Measurements from ENCODE around the gene TEX22.

The TEX22 gene

DNA sequence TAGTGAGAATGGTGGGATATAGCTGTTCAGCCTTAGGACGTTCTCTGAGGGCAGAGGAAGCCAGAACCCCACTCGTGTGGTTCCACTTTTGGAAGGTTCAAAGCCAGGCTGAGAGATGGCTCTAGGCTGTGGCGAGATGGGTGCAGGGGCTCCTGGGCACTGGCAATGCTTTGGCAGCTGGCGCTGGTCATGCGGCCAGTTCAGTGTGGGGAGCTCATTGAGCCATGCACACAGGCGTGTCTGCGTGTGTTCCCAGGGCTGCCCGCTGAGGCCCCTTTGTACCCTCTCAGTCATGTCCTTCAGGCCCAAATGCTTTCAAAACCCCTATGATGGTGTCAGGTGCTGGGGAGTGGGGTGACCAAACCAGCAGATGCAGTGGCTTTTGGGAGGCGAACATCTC lies 1.7 kb downstream of the TEX22 start:
- no peak for DNase-seq (ENCODE audit: low spot score)

- DNase-seq (ENCODE audit: low spot score), result no peak
Observed at GRCh38 chr14:105401699-105402098, 3.4 kb downstream of the TEX22 start.

DNA sequence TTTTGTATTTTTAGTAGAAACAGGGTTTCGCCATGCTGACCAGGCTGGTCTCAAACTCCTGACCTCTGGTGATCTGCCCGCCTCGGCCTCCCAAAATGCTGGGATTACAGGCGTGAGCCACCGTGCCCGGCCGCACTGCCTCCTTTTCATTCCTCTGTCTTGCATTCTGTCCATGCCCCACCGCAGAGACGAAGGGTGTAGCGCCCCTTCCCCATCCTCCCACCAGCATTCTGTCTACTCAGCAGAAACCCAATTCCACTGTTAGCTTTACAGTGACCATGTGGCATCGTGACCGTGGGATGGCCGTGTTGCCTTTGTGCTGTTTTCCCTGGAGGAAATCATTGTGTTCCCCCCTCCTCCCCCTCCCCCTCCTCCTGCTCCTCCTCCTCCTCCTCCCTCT lies 10.3 kb downstream of the TEX22 start:
- DNase-seq (ENCODE audit: low spot score), result no peak

GRCh38 chr14:105409364-105409763 lies 11.0 kb downstream of the TEX22 start:
- DNase-seq (ENCODE audit: low spot score), result no peak

DNA sequence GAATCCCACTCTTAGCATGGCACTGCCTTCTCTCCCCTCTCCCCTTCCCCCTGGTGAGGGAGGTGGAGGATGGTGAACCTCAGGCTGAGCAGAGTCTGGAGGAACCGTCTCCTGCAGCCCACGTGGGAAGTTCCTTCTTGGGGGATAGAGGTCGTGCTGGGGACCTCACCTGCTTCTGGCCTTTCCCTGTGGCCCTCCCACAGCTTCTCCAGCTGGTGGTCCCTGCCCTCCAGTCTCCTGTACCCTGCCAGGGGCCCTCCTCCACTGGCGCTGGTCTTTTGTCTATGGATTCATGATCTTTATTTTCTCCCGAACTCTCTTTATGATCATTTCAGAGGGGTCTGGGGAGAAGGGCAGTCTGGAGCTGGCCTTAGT lies 12.3 kb downstream of the TEX22 start:
- no peak for DNase-seq (ENCODE audit: low spot score)

DNA sequence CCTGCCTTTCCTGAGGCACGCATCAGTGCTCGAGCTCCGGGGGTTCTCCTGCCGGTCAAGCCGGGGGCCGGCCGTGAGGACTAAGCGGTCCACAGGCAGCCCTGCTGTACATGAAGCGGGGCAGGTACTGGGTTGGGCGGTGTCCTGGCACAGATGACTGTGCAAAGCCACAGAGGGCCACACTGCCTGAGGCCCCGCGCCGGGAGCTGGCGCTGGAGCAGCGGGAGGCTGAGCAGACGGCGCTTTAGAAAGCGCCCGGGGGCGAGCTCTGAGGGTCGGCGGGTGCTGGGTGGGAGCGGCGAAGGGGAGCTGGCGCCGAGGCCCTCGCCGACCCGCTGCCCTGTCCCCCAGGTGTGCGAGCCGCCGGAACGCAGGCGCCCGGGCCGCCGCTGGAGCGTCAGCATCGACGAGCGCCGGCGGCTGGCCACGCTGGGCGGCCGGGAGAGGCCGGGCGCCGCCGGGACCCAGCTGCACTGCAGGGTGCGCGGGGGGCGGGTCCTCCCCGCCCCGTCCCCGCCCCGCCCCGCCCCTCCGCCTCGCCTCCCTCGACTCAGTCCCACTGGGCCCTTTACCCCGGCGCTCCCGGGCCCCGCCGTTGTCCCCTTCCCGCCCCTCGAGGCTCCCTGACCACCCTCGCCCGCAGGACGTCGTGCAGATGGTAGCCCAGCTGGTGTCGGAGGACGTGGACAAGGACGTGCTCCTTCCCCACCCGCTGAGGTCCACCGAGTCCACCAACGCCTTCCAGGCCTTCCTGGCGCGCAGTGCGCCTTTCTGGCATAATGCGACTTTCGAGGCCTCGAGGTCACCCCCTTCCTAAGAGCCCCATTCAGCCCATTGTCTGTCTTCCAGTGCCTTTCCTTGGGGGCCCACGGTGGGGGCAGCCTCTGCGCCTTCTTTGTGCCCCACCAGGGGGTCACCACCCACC lies 12.9 kb downstream of the TEX22 start:
- DNase-seq (ENCODE audit: low spot score), result peak; percentile 98

GRCh38 chr14:105411985-105412770 lies 13.8 kb downstream of the TEX22 start:
- DNase-seq (ENCODE audit: low spot score), result peak; percentile 7

GRCh38 chr14:105412771-105413543 lies 14.6 kb downstream of the TEX22 start:
- DNase-seq (ENCODE audit: low spot score), result no peak

GRCh38 chr14:105413544-105413886 lies 15.2 kb downstream of the TEX22 start:
- no peak for DNase-seq (ENCODE audit: low spot score)

DNA sequence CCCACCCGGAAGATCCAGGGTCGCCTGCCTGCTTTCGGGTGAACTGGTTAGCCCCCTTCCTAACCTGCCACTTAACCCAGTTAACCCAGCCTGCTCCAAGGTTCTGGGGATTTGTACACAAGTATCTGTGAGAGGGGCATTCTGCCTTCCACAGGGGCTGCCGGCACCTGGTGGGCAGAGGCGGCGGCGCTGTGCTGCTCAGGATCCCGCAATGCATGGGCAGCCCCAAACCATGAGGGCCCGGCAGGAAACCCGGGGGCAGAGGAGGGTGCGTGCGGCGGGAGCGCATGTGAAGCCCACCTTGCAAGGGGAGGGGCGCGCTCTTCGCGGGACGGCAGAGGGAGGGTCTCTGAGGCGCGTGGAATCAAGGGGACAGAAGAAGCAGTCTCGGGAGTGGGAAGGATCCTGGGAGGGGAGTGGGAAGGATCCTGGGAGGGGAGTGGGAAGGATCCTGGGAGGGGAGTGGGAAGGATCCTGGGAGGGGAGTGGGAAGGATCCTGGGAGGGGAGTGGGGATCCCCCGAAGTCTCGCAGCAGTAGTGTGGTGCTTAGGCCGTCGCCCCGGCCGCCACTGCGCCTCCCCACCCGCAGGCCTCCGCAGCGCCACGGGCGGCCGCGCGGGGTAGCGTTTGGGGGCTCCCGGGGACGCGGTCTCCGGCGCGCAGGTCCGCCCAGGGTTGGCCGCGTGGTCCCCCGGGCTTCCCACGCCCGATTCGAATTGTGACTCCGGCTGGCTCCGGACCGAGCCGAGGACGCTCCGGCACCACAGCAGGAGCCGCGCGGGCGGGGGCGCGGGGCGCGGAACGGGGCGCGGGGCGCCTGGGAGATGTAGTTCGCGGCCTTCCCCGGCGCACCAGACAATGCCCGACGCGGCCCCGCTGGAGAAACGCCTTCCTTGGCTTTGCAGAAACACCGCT lies 16.4 kb downstream of the TEX22 start:
- DNase-seq (ENCODE audit: low spot score), result peak; percentile 91

DNA sequence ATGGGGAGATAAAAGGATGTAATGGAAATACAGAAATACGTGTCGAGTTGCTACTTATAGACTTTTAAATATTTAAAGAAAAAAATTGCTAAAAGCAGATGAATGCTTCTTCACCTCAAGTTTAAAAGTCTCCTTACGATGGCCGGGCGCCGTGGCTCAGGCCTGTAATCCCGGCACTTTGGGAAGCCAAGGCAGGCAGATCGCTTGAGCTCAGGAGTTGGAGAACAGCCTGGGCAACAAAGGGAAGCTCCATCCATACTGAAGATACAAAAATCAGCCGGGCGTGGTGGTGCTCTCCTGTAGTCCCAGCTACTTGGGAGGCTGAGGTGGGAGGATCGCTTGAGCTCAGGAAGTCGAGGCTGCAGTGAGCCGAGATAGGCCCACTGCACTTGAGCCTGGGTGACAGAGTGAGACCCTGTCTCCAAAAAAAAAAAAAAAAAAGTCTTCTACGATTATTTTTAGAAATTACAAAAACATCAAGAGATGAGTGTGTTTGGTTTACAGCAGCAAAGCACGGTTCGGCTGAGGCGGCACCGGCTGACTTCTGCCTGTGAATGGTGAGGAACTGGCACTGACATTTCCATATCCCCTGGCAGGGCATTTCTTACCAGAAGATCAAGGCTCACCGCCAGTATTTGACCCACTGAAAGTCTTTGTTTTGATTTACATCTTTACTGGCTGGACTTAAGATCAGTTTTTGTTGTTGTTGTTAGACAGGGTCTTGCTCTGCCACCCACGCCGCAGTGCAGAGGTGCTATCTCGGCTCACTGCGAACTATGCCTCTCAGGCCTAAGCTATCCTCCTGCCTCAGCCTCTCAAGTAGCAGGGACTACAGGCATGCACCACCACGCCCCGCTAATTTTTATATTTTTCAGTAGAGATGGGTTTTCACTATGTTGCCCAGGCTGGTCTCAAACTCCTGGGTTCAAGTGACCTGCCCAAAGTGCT lies 17.4 kb downstream of the TEX22 start:
- DNase-seq (ENCODE audit: low spot score), result no peak

DNA sequence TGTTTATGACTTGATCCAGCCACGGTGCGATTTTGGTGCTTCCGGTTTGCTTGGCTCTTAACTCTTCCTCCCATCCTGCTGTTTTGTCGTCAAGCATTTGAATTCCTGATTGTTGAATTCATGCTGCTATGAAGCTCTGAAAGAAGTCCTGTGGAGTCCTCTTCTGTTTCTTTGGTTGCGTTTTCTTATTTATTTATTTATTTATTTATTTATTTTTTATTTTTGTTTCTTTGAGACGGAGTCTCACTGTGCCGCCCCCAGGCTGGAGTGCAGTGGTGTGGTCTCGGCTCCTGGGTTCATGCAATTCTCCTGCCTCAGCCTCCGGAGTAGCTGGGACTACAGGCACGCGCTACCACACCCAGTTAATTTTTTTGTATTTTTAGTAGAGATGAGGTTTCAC lies 18.3 kb downstream of the TEX22 start:
- no peak for DNase-seq (ENCODE audit: low spot score)

DNA sequence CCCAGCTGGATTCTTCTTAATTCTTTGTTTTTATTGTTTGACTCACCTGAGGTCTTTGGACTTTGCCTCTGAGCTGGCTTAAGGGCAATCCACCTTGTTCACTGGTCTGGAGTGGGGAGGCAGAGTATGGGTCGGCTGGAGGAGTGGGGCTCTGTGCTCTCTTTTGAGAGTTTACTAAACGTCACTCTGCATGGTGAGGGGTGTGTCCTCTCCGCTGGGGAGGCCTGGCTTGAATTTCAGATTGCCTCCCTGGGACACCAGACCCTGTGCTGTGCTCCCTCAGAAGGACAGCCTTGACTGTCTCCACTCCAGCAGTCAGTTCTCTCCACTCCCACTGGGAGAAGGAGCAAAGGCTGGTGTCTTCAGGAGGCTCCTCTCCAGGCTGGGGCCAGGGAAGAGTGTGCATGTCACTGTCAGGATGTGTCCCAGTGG lies 19.4 kb downstream of the TEX22 start:
- DNase-seq (ENCODE audit: low spot score), result no peak

DNA sequence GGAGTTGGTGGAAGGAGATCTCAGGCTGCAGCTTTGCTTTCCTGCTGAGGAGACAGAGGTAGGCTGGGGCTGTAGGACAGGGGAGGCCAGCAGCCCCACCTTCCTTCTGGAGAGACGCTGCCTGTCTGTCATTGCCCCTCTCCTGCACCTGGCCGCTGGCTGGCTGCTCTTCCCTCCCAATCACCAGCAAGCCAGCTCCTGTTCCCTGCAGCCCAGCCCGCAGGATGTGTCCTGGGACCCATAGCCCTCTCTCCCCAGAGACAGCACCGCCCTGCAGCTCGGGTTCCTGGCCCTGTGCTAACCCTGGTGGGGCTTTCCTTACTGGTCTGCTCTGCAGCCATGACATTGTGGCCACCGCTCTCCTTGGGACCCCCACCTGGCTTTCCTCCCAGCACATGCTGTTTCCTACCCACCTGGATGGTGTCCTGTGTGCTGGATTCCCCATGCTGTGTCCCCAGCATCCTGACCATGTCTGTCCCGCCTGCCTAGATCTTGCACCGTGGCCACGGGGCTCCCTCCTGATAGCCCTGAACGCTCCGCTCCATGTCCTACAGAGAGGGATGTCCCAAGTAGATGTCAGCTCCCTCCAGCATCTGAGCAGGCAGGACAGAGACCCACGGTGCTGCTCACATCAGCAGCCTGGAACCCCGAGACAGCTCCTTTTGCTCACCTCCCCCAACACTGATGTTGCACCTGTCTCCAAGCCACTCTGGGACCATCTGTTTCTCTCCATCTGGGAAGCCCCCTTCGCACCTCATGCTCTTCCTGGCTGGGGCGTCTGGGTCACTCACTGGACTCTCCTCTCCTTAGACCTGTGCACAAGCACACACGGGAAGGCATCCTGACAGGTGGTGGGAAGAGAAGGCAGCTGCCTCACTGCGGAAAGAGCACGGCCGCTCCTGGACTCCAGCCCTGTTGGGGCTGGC lies 20.2 kb downstream of the TEX22 start:
- no peak for DNase-seq (ENCODE audit: low spot score)

DNA sequence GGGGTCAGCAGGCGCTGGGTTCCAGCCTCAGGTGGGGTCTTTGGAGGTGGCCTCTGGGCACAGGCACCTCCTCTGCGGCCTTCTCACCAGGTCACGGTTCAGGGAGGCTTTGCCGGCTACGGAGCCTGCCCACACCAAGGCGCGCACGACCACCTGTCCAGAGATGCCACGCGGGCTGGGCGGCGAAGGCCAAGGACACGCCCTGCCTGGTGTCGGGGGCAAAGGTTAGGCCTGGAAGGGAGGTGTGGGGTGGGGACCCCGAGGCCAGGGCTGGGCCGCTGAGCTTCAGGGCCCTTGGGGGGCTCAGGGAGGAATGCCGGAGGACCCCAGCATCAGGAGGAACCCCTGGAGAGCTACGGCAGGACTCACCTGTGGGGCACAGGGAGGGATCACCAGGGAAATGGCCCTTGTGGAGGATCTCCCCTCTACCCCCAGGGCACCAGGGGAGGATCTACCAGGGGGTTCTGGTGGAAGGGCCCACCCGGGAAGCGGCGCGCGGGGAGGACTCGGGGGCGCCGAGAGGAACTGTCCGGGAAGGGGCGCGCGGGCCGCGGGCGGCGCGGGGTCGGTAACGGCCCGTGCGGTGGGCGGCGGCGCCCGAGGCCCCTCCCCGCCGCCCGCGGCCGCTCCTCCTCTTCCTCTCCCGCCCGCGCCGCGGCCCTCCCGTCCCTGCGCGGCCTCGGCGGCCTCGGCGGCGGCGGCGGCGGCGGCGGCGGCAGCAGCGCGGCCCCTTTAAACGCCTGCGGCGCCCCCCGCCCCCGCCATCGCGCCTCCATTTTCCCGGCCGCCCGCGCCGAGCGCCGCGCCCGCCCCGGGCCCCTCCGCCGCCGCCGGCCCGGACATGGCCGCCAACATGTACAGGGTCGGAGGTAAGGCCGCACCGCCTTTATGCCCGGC lies 21.1 kb downstream of the TEX22 start, which contains the start of gene MTA1:
TSS of gene MTA1 (plus strand) at position 633 of the 897 bp plus-strand sequence. CDS start at position 842, 209 bp downstream.
- DNase-seq (ENCODE audit: low spot score), result peak; percentile 93

DNA sequence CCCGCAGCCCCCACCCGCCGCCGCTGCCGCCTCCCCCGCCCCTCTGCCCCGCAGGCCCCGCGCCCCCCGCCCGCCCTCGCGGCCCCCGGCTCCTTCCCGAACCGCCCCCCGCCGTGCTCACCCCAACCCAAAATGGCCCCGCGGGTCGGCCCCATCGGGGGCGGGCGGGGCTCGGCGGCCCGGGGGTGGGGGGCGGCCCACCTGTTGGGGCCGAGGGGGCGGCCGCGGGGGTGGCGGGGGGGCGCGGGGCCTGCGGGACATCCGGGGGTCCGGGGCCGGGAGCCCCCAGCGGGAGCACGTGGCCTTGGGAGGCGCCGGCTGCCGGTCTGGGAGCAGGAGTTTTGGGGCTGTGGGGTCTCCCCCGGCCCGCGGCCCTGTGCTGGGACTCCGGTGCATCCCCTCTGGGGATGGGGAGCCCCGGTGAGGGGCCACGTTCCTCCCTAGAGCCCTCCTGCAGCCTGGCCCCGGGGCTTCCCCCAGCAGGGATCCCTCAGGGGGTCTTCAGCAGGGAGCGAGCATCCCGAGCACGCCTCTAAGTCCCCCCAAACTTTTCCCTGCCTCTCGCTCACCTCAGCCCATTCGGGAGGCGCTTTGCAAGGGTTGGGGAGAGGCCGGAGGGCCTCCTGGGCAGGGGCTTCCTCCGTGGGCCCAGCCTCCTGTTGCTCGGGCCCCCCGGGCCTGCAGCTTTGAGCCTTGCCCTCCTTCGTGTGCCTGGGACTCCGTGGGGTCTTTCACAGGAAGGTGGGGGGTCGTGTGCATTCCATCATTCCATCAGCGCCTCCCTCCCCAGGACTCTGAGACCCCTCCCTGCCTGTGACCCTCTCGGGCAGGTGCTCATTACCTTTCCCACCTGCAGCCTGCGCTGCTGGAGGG lies 22.0 kb downstream of the TEX22 start:
- peak; percentile 45 for DNase-seq (ENCODE audit: low spot score)
